AG09309 (cell line): Measurements from ENCODE around the gene CCDC7.
"Not testable (repeated sequence)": the region's sequence is repeated elsewhere in the genome, so short reads cannot be mapped to it uniquely, and the experiment has no call there.

ENCODE experiments used
- DNase-seq: peaks from one replicate; pipeline ENCODE4 v3.0.0-alpha.2; 2010; ENCODE audit warnings: low read depth
- H3K4me3 ChIP-seq: 2 replicates; pipeline ENCODE4 v1.5.1; 2011; ENCODE audit warnings: mild to moderate bottlenecking, low read depth, low read length, moderate library complexity; ENCODE audit not compliant: control insufficient read depth
- TF ChIP-seq, protein P1 (sequence below): IDR thresholded peaks from 2 replicates; pipeline ENCODE4 v1.5.1; 2011; ENCODE audit warnings: mild to moderate bottlenecking, low read depth, low read length, inconsistent platforms; ENCODE audit not compliant: insufficient read depth, control insufficient read depth; ENCODE audit errors: missing control alignments

The CCDC7 gene

DNA sequence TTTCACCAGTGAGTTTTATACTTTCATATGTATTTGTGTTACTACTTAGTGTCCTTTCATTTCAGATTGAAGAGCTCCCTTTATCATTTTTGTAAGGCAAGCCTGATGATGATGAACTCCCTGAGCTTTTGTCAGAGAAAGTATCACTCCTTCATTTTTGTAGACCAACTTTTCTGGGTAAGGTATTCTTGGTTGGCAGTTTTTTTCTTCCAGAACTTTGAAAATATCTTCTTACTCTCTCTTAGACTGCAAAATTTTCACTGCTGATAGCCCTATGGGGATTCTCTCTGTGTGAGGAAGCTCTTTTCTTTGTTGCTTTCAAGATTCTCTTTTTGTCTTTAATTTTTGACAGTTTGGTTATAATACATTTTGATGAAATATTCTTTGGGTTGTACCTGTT, 35.7 kb downstream of the CCDC7 start:
- H3K4me3 ChIP-seq = no peak overlapping the region
- DNase-seq = no peak
- TF ChIP-seq, protein P1, sequence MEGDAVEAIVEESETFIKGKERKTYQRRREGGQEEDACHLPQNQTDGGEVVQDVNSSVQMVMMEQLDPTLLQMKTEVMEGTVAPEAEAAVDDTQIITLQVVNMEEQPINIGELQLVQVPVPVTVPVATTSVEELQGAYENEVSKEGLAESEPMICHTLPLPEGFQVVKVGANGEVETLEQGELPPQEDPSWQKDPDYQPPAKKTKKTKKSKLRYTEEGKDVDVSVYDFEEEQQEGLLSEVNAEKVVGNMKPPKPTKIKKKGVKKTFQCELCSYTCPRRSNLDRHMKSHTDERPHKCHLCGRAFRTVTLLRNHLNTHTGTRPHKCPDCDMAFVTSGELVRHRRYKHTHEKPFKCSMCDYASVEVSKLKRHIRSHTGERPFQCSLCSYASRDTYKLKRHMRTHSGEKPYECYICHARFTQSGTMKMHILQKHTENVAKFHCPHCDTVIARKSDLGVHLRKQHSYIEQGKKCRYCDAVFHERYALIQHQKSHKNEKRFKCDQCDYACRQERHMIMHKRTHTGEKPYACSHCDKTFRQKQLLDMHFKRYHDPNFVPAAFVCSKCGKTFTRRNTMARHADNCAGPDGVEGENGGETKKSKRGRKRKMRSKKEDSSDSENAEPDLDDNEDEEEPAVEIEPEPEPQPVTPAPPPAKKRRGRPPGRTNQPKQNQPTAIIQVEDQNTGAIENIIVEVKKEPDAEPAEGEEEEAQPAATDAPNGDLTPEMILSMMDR = no peak

GRCh38 chr10:32483019-32483502, 37.1 kb downstream of the CCDC7 start:
- H3K4me3 ChIP-seq, DNase-seq: not testable (repeated sequence)

GRCh38 chr10:32488038-32488437, 42.1 kb downstream of the CCDC7 start:
- not testable (repeated sequence) for DNase-seq, H3K4me3 ChIP-seq

- TF ChIP-seq, protein P1 = no peak
- H3K4me3 ChIP-seq = no peak overlapping the region
- no peak for DNase-seq
Observed at GRCh38 chr10:32489158-32489557, 43.2 kb downstream of the CCDC7 start.

DNA sequence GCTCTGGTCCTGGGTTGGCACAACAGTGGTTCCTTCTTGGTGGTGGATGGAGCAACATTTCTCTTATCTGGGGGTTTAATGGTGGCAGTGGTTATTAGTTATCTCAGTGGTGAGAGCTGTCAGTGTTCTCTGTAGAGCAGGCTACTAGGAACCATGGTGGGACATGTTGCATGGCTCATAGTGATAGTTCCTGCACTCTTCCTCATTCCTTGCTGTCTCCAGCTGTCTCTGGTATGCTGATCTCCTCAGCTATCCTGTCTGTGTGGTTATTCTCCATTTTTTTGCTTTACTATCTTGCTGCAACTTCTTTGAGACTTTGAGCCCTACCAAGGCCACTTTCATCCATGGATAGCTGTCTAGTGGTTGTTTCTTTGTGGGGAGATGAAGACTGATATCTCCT, 44.0 kb downstream of the CCDC7 start:
- TF ChIP-seq, protein P1 = no peak
- H3K4me3 ChIP-seq = no peak overlapping the region
- DNase-seq = no peak

DNA sequence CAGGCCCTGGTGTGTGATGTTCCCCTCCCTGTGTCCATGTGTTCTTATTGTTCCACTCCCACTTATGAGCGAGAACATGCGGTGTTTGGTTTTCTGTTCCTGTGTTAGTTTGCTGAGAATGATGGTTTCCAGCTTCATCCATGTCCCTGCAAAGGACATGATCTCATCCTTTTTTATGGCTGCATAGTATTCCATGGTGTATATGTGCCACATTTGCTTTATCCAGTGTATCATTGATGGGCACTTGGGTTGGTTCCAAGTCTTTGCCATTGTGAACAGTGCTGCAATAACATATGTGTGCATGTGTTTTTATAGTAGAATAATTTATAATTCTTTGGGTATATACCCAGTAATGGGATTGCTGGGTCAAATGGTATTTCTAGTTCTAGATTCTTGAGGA, 48.6 kb downstream of the CCDC7 start:
- H3K4me3 ChIP-seq = not testable (repeated sequence)

DNA sequence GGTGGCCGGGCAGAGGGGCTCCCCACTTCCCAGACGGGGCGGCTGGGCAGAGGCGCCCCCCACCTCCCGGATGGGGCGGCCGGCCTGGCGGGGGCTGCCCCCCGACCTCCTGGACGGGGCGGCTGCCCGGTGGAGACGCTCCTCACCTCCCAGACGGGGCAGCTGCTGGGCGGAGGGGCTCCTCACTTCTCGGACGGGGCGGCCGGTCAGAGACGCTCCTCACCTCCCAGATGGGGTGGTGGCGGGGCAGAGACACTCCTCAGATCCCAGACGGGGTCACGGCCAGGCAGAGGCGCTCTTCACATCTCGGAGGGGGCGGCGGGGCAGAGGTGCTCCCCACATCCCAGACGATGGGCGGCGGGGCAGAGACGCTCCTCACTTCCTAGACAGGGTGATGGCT, 54.2 kb downstream of the CCDC7 start:
- not testable (repeated sequence) for DNase-seq, H3K4me3 ChIP-seq

More for the DNA sequence above, 48.6 kb downstream of the CCDC7 start:
- not testable (repeated sequence) for DNase-seq

DNA sequence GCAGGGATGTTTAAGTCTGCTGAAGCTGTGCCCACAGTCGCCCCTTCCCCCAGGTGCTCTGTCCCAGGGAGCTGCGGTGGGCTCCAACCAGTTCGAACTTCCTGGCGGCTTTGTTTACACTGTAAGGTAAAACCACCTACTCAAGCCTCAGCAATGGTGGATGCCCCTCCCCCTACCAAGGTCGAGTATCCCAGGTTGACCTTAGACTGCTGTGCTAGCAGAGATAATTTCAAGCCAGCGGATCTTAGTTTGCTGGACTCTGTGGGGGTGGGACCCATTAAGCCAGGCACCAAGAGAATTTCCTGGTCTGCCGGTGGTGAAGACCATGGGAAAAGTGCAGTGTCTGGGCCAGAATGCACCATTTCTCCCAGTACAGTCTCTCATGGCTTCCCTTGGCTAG, 56.0 kb downstream of the CCDC7 start:
- DNase-seq = no peak
- no peak overlapping the region for H3K4me3 ChIP-seq
- TF ChIP-seq, protein P1 = no peak

DNA sequence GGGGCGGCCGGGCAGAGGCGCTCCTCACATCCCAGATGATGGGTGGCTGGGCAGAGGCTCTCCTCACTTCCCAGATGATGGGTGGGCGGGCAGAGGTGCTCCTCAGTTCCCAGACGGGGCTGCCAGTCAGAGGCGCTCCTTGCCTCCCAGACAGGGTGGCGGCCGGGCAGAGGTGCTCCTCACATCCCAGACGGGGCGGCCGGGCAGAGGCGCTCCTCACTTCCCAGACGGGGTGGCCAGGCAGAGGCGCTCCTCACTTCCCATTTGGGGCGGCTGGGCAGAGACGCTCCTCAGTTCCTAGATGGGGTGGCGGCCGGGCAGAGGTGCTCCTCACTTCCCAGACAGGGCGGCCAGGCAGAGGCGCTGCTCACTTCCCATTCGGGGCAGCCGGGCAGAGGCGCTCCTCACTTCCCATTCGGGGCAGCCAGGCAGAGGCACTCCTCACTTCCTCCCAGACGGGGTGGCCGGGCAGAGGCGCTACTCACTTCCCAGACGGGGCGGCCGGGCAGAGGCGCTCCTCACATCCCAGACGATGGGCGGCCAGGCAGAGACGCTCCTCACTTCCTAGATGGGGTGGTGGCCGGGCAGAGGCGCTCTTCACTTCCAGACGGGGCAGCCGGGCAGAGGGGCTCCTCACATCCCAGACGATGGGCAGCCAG, 60.0 kb downstream of the CCDC7 start:
- not testable (repeated sequence) for DNase-seq, H3K4me3 ChIP-seq
